ENCODE results near the gene TBC1D24.
"Not testable (repeated sequence)": the region's sequence is repeated elsewhere in the genome, so short reads cannot be mapped to it uniquely, and the experiment has no call there.

The TBC1D24 gene

DNA sequence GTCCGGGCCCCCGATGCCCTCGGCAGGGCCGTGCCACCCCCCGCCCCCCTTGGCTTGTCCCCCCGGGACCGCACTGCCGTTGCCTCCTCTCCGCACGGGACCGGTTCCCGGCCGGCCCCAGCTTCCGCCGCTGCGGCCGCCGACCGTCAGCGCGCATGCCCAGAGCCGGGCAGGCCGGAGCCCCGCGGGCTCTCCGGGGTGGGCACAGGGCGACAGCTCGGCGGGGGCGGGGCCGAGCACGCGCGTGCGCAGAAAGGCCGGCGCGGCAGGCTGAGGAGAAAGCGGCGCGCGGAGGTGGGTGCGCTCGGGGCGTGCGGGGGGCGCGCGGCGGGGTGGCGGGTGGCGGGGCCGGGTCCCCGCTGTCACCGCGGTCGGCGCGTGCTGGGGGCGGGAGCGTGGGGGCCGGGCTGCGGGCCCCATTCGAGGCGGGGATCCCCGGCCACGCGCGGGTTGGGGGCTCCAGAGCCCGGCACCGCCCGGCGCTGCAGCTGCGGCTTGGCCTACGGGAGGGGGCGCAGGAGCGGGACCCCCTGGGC lies at the start of gene TBC1D24:
TSS of gene TBC1D24 (plus strand) at position 251 of the 536 bp plus-strand sequence. CDS start 21,022 bp downstream, outside the sequence.
- DNase-seq, result peak; percentile 94

- no peak for DNase-seq
Measured at GRCh38 chr16:2425825-2426430, 49.0 kb upstream of the TBC1D24 start.

DNA sequence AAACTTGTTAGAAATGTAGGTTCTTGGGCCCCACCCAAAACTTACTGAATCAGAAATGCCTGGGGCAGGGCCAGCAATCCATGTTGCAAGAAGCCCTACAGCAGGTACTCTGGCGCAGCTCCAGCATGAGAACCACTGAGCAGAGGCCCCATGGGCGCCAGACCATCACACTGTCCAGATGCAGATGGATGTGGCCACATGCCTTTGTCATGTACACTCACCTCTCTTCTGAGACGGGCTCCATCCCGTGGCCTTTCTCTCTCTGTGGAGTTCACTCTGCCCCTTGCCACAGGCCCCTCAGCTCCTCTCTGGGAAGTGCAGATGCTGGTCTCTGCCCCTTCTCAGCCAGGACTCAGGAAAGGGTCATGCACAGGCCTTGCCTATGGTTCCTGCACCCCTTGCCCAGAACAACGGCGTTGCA lies 48.0 kb upstream of the TBC1D24 start:
- no peak for DNase-seq

DNA sequence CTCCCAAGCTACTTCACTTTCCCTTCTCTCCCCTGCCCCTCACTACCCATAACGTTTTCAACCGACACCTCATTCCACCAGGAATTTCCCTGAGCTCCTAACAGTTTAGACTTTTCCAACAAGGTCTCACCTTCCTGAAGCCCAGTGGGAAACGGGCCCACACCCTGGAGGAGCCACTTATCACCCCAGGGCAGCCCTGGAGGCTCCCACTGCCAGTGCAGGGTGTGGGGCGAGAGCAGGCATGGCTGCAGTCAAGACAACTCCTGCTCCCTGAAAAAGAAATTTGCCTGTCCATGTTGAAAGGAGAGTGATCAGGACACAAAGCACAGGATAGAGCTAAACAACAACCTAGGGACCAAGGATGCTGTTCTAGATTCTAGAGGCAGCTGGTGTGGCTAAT lies 47.4 kb upstream of the TBC1D24 start:
- no peak for DNase-seq

- peak; percentile 70 for DNase-seq
Measured at GRCh38 chr16:2428051-2428783, 46.7 kb upstream of the TBC1D24 start.

DNA sequence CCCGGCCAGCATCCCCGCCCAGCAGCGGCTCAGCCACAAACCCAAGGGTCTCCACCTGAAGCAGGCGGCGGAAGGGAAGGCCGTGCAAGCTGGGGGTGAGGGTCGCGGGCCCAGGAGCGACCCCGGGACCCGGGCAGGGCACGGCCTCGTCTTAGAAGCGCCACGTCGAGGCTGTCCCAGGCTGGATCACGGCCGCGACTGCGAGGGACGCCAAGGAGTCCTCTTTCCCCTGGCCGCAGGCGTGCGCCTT lies 46.2 kb upstream of the TBC1D24 start:
- no peak for DNase-seq

- peak; percentile 99 for DNase-seq
Measured at GRCh38 chr16:2429034-2429770, 45.7 kb upstream of the TBC1D24 start, which contains the start of gene CCNF. CCNF (plus strand) TSS chr16:2429447; CDS start chr16:2429482, 35 bp downstream.

DNA sequence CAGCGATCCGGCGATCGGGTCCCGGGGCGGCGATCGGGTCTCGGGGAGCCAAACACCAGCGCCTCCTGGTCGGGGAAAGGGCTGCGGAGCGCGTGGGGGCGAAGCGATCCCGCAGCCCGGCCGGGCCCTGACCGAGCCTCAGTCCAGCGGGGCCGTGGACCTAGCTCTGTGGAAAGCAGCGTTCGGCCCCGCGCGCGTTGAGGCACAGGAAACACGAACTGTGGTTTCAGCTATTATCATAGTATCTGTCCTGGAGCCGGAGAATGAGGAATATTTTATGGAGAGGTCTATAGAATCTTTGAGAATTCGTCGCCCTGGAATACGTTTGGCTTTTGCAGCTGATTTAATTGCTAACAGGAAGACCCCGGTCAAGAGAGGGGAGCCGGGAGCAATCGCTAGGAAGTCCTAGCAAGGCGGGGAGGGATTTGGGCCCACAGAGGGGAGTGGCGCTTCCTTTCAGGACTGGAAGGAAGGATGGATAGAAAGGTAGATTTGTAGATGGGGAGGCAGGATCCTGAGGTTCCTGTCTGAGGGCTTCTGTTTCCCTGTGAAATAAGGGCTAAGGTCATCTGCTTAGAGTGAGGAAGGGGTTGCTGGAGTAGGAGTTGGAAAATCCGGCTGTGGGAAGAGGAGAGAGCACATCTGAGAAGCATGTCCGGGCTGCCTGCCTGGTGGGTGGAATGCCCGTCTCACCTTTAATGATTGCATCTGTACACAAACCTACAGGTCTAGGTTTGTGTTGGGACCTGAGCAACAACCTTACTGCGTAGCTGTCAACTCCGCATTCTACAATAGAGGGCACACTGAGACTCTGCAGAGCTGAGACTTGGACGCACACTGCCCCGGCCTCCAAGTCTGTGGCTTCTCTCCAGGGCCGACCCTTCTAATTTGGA lies 44.9 kb upstream of the TBC1D24 start:
- DNase-seq, result no peak

GRCh38 chr16:2432286-2432685 lies 42.6 kb upstream of the TBC1D24 start:
- DNase-seq, result no peak

DNA sequence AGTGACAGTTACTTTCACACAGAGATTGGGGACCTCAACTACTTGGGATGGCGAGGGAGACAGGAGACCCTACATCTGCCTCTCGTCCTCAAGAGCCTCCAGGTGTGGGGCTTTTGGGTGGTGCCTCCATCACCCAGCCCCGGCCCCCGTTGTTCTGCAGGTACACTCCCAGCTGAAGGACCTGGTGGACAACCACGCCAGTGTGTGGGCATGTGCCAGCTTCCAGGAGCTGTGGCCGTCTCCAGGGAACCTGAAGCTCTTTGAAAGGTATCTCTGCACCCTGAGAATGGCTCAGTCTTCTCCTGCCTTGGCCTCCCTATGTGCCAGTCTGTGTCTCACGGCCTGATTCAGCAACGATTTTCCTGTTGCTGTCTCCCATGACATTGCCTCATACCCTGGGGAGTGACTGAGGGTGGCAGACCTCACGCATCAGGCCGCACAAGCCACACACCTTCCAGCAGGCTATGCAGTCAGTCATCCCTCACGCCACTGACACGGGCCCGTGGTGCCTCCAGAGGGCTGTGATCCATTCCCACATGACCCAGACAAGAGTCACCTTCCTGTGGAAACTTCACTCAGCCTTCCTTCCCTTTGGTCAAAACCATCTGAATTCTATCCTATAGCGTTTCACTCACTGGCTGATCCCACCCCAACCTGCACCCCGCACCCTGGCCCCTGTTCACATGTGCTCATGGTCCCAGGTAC lies 42.0 kb upstream of the TBC1D24 start:
- DNase-seq, result no peak

DNA sequence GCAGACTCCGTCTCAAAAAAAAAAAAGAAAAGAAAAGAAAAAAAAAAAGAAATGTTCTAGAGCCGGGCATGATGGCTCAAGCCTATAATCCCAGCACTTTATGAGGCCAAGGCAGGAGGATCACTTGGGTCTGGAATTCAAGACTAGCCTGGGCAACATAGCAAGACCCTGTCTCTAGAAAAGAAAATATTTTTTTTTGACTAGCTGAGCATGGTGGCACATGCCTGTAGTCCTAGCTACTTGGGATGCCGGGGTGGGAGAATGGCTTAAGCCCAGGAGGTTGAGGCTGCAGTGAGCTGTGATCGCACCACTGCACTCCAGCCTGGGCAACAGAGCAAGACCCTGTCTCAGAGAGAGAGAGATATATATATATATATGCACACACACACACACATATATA lies 39.7 kb upstream of the TBC1D24 start:
- not testable (repeated sequence) for DNase-seq

- DNase-seq, result no peak
Measured at GRCh38 chr16:2436110-2436509, 38.8 kb upstream of the TBC1D24 start.

GRCh38 chr16:2437032-2437790 lies 37.7 kb upstream of the TBC1D24 start:
- no peak for DNase-seq

DNA sequence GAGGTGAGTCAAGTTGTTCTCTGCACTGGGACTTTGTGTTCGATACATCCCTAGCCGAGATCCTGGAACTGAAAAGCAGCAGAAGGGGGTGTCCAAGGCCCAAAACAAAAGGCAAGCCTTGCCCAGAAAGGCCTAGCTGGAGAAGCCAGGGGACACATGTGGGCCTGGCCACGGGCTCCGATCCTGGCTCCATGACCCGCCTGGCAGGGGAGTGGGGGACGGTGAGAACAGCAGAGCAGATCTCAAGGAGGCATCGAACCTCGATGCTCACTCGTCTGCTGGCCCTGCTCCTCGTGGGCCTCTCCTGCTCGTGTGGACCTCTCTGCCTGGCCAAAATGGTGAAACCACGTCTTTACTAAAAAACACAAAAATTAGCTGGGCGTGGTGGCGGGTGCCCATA lies 36.8 kb upstream of the TBC1D24 start:
- DNase-seq, result no peak

- DNase-seq, result no peak
Measured at GRCh38 chr16:2439598-2439997, 35.3 kb upstream of the TBC1D24 start.

- not testable (repeated sequence) for DNase-seq
Measured at GRCh38 chr16:2441143-2441804, 33.7 kb upstream of the TBC1D24 start.

DNA sequence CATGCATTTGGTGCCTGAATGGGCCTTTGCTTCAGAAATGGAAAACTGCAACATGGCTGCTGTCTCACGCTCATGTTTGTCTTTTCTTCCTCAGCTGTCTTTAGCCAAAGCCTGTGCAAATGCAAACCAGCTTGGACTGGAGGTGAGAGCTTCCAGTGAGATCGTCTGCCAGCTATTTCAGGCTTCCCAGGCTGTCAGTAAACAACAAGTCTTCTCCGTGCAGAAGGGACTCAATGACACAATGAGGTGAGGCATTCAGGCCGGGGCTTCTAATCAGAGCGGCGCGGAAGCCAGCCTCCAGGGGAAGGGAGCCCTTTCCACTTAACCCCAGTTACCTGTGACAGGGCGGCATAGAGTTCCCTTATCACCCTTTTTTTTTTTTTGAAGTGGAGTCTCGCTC lies 31.4 kb upstream of the TBC1D24 start:
- DNase-seq, result no peak

DNA sequence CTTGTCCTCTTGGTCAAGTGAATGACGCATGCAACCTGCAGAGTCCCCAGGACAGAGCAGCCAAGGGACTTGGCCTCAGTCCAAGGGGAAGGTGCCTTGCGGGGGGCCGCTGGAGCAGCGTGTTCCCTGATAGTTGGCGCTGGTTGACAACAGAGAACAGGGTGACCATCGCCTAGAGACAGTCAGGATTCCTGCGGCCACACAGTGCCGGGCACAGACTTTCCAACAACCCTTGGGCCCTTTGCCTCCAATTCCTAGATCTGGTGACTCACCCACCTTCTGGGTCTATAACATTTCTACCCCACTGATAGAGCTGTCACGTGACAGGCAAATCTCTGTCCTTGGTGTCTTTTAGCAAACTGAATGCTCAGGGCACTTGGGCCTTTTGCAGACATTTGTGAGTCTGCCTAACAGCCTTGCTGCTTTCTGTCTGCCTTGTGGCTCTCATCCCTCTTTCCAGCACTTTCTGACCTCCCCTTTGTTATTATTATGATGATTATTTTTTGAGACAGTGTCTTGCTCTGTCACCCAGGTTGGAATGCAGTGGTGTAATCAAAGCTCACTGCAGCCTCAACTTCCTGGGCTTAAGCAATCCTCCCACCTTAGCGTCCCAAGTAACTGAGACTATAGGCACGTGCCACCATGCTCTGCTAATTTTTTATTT lies 26.9 kb upstream of the TBC1D24 start:
- no peak for DNase-seq

DNA sequence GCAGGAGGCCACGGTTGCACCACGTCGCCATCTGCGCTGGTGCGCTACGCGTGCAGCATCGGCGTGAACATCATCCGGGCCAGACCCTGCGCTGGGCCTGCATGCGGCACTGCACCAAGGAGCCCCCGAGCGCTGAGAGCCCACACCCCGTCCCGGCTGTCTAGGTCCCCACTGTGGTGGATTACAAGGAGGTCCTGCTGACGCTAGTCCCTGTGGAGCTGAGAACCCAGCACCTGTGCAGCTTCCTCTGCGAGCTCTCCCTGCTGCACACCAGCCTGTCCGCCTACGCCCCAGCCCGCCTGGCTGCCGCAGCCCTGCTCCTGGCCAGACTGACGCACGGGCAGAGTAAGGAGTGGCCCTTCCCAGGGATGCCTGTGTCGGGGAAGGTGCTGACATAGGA lies 25.8 kb upstream of the TBC1D24 start:
- DNase-seq, result no peak

GRCh38 chr16:2450535-2450934 lies 24.4 kb upstream of the TBC1D24 start:
- no peak for DNase-seq
